Keratinocyte (primary cell): Measurements from ENCODE around the gene LHFPL6.

ENCODE experiments used
- CTCF ChIP-seq, 3 experiments: IDR thresholded peaks in 1 of 3; conservative IDR thresholded peaks in 1 of 3; optimal IDR thresholded peaks in 1 of 3; 2 replicates in 2 of 3; 3 replicates in 1 of 3; pipeline versions ENCODE3 to v1.5.1; 2011; ENCODE audit warnings: low read length in 3 of 3, mild to moderate bottlenecking in 3 of 3, moderate library complexity in 2 of 3, control low read depth in 1 of 3, inconsistent platforms in 1 of 3; ENCODE audit not compliant: insufficient read depth in 2 of 3; ENCODE audit errors: extremely low read depth in 1 of 3
- EZH2 ChIP-seq: IDR thresholded peaks from one replicate; pipeline ENCODE4 v1.6.1; 2012; ENCODE audit warnings: inconsistent platforms, mild to moderate bottlenecking, low read length, moderate library complexity

GRCh38 chr13:39410964-39411363, 192.0 kb downstream of the LHFPL6 start:
- no peak for TF ChIP-seq CTCF (optimal IDR thresholded peaks at IDR 0.05 in 1 of 3, IDR thresholded peaks at IDR 0.05 in 1 of 3, conservative IDR thresholded peaks at IDR 0.05 in 1 of 3; ENCODE audit: extremely low read depth in 1 of 3, insufficient read depth in 2 of 3, low read length in 3 of 3)
- TF ChIP-seq EZH2: no peak
